IMR-90 (cell line): ENCODE data around the gene NHSL1. TPM values are rescaled to one million over a fixed set of nuclear protein-coding genes. Genes with fewer than 3 reads are reported as not detected.

Experiments
- ATAC-seq: fragments of 200-7000 bp; cut with Tn5 transposase; 2 replicates; pipeline ENCODE4 v1.9.1; 2020; ENCODE audit warnings: low read depth, mild to moderate bottlenecking, moderate library complexity
- BruUV-seq: library from RNA; stranded (reverse); fragments of 400-500 nt; replicated peaks from 2 replicates; lab custom pipeline; 2021; lab: Mats Ljungman, UMichigan
- CTCF ChIA-PET: fragments of 300-600 bp; formaldehyde crosslinking; extraction: SDS; loops from one replicate; lab custom pipeline; 2021; ENCODE audit warnings: antibody characterized with exemption; lab: Yijun Ruan, JAX
- POLR2A ChIA-PET: fragments of 300-600 bp; sonication (Branson Sonifier 250); formaldehyde crosslinking; loops from one replicate; lab custom pipeline; 2022; ENCODE audit warnings: antibody characterized with exemption; ENCODE audit not compliant: unreplicated experiment; lab: Charles Lee
- DNase-seq: peaks from one replicate; pipeline ENCODE4 v3.0.0; 2013
- H2AFZ ChIP-seq: replicated peaks from 2 replicates; pipeline ENCODE3; 2013; ENCODE audit warnings: low read length, mild to moderate bottlenecking; ENCODE audit not compliant: poor library complexity
- H2AK5ac ChIP-seq: 2 replicates; pipeline ENCODE4 v1.6.1; 2013; ENCODE audit warnings: low read depth, low read length, inconsistent platforms
- H2AK9ac ChIP-seq: replicated peaks from 2 replicates; pipeline ENCODE3; 2013; ENCODE audit warnings: mild to moderate bottlenecking, low read depth, low read length, moderate library complexity; ENCODE audit not compliant: poor library complexity
- H2BK120ac ChIP-seq: 2 replicates; pipeline ENCODE4 v1.6.1; 2013; ENCODE audit warnings: low read depth, low read length, inconsistent platforms
- H2BK15ac ChIP-seq: 3 replicates; pipeline ENCODE4 v1.6.1; 2013; ENCODE audit warnings: low read depth, low read length, inconsistent platforms
- H2BK20ac ChIP-seq: 2 replicates; pipeline ENCODE4 v1.6.1; 2013; ENCODE audit warnings: low read depth, mild to moderate bottlenecking, inconsistent platforms, low read length, moderate library complexity
- H2BK5ac ChIP-seq: 2 replicates; pipeline ENCODE4 v1.6.1; 2013; ENCODE audit warnings: mild to moderate bottlenecking, low read depth, low read length, inconsistent platforms; ENCODE audit not compliant: poor library complexity, severe bottlenecking
- H3K14ac ChIP-seq: replicated peaks from 2 replicates; pipeline ENCODE4 v1.6.1; 2013; ENCODE audit warnings: low read depth, low read length, inconsistent platforms
- H3K18ac ChIP-seq: 2 replicates; pipeline ENCODE4 v1.6.1; 2013; ENCODE audit warnings: low read depth, low read length, control low read depth
- H3K23ac ChIP-seq: 2 replicates; pipeline ENCODE4 v1.6.1; 2013; ENCODE audit warnings: low read depth, low read length, inconsistent platforms
- H3K27ac ChIP-seq: 2 replicates; pipeline ENCODE4 v1.5.1; 2013; ENCODE audit warnings: mild to moderate bottlenecking, control low read depth, low read length; ENCODE audit not compliant: insufficient read depth
- H3K27me3 ChIP-seq: 2 replicates; pipeline ENCODE4 v1.6.1; 2013; ENCODE audit warnings: low read length; ENCODE audit not compliant: control insufficient read depth, insufficient read depth
- H3K36me3 ChIP-seq: 2 replicates; pipeline ENCODE4 v1.6.1; 2013; ENCODE audit warnings: low read length, mixed read lengths; ENCODE audit not compliant: control insufficient read depth, insufficient read depth
- H3K4ac ChIP-seq: 2 replicates; pipeline ENCODE4 v1.6.1; 2013; ENCODE audit warnings: low read depth, low read length, inconsistent platforms
- H3K4me1 ChIP-seq: 2 replicates; pipeline ENCODE4 v1.6.1; 2013; ENCODE audit warnings: low read length, mixed read lengths; ENCODE audit not compliant: control insufficient read depth, insufficient read depth
- H3K4me2 ChIP-seq: 2 replicates; pipeline ENCODE4 v1.6.1; 2013; ENCODE audit warnings: low read depth, mild to moderate bottlenecking, control low read depth, low read length, moderate library complexity
- H3K4me3 ChIP-seq: 2 replicates; pipeline ENCODE4 v1.5.1; 2013; ENCODE audit warnings: low read depth, mild to moderate bottlenecking, control low read depth, low read length, moderate library complexity; ENCODE audit not compliant: insufficient read depth
- H3K56ac ChIP-seq: 2 replicates; pipeline ENCODE4 v1.6.1; 2013; ENCODE audit warnings: low read length, inconsistent platforms; ENCODE audit not compliant: insufficient read depth; ENCODE audit errors: extremely low read depth
- H3K79me1 ChIP-seq, 2 experiments: 2 replicates each; pipeline ENCODE4 v1.6.1; 2013; ENCODE audit warnings: low read length in 2 of 2, inconsistent platforms in 1 of 2, low read depth in 1 of 2
- H3K9ac ChIP-seq: 2 replicates; pipeline ENCODE4 v1.6.1; 2013; ENCODE audit warnings: low read depth, low read length, control low read depth
- H3K9me1 ChIP-seq: 2 replicates; pipeline ENCODE4 v1.6.1; 2013; ENCODE audit warnings: low read length, inconsistent platforms; ENCODE audit not compliant: insufficient read depth
- H3K9me3 ChIP-seq: 2 replicates; pipeline ENCODE4 v1.6.1; 2013; ENCODE audit warnings: low read length; ENCODE audit not compliant: control insufficient read depth, insufficient read depth
- H4K20me1 ChIP-seq: 2 replicates; pipeline ENCODE4 v1.6.1; 2013; ENCODE audit warnings: low read length, inconsistent platforms; ENCODE audit not compliant: insufficient read depth
- H4K5ac ChIP-seq: 2 replicates; pipeline ENCODE4 v1.6.1; 2013; ENCODE audit warnings: mild to moderate bottlenecking, low read depth, low read length, control low read depth
- H4K8ac ChIP-seq, 2 experiments: 2 replicates each; pipeline ENCODE4 v1.6.1; 2013; ENCODE audit warnings: low read depth in 2 of 2, low read length in 2 of 2, control low read depth in 1 of 2, inconsistent platforms in 1 of 2
- H4K91ac ChIP-seq: 2 replicates; pipeline ENCODE4 v1.6.1; 2013; ENCODE audit warnings: low read depth, low read length, inconsistent platforms; ENCODE audit not compliant: insufficient read depth
- CEBPB ChIP-seq: IDR thresholded peaks from 2 replicates; pipeline ENCODE4 v1.6.1; 2012; ENCODE audit warnings: low read depth, low read length, improper control_type of control experiment
- CHD1 ChIP-seq: IDR thresholded peaks from 2 replicates; pipeline ENCODE4 v1.6.1; 2012; ENCODE audit warnings: low read depth, low read length, improper control_type of control experiment
- FOS ChIP-seq: fragments of 150-350 bp; IDR thresholded peaks from 2 replicates; pipeline ENCODE4 v1.6.1; 2016; ENCODE audit warnings: low read depth, low read length
- WGBS, 2 experiments: methylation state at CpG; one replicate each; pipeline versions ENCODE4 v1.1.5 to v1.1.7; 2013; ENCODE audit warnings: missing lambda C conversion rate in 2 of 2; ENCODE audit not compliant: insufficient read length in 1 of 2; ENCODE audit errors: extremely low coverage in 2 of 2; 5-methylcytosine and 5-hydroxymethylcytosine counted together
- dilution Hi-C: fragments of 300-500 bp; cut with HindIII; formaldehyde crosslinking; loops from one replicate; pipeline ENCODE4 v1.14.3; 2018; ENCODE audit warnings: low sequenced_read_pairs; ENCODE audit not compliant: unreplicated experiment
- in situ Hi-C: fragments of 300-500 bp; cut with MboI; formaldehyde crosslinking; loops from 3 replicates; pipeline ENCODE4 v1.14.3; 2019; ENCODE audit warnings: low sequenced_read_pairs, inconsistent platforms, mixed read lengths
- intact Hi-C: fragments of 100-400 bp; cut with micrococcal nuclease; formaldehyde crosslinking; loops from 2 replicates; pipeline ENCODE4 v1.10.0; 2022
- polyA plus RNA-seq, 3 experiments: library from polyadenylated mRNA; depleted of rRNA; stranded (reverse); fragments of >200 nt; gene quantifications; 2 replicates each; pipeline ENCODE4 v1.2.3, GENCODE V29; 2012; ENCODE audit warnings: low replicate concordance in 1 of 3
- total RNA-seq: library from RNA; depleted of rRNA; stranded (reverse); fragments of >200 nt; gene quantifications from 2 replicates; pipeline ENCODE4 v1.2.3, GENCODE V29; 2012

Gene NHSL1
- total and polyA plus RNA-seq, 2 of the 4 experiments (the other 2 are of a cell fraction): 5.6 to 7.2 TPM

GRCh38 chr6:138539876-138540275 lies 40.6 kb upstream of the NHSL1 start:
- H3K27me3 ChIP-seq: no peaks in the 10 kb centered on the region
- H2AFZ ChIP-seq: no peak overlapping the region
- peak overlapping the region; percentile 94 for H3K4ac ChIP-seq
- H3K36me3 ChIP-seq: no peaks in the 10 kb centered on the region
- H3K9me3 ChIP-seq: no peaks in the 10 kb centered on the region
- H3K4me3 ChIP-seq: no peak overlapping the region
- in situ Hi-C loops (no loop called here), dilution Hi-C loops (no loop called here), intact Hi-C loops (loop anchor here (2.0 kb wide), 1 partner anchor 49 kb away; no protein-coding TSS in a partner anchor)
- H2AK5ac ChIP-seq: no peak overlapping the region
- peak overlapping the region; percentile 96 for H2BK5ac ChIP-seq
- H2BK120ac ChIP-seq: peak overlapping the region; percentile 94
- ChIA-PET CTCF (interaction anchor here (0.6 to 1.2 kb wide), 2 partner anchors 22 to 32 kb away, joined by 3 to 4 read pairs; no protein-coding TSS in a partner anchor), POLR2A (no interaction called here)
- peak overlapping the region; percentile 87; the same call in 1 of the 2 replicates for H3K27ac ChIP-seq
- no peak for TF ChIP-seq FOS
- TF ChIP-seq CEBPB: peak; percentile 24; the same call in 1 of the 2 replicates
- no peak for TF ChIP-seq CHD1
- H4K20me1 ChIP-seq: peaks cover 3% of the 10 kb centered on the region; the same call in 1 of the 2 replicates
- no peak overlapping the region for H3K56ac ChIP-seq
- no peak overlapping the region for H2AK9ac ChIP-seq
- H2BK15ac ChIP-seq: peak overlapping the region; percentile 69; the same call in 1 of the 3 replicates
- H3K9ac ChIP-seq: no peak overlapping the region; the same call in 1 of the 2 replicates
- H4K8ac ChIP-seq: peak overlapping the region in 1 of 2 experiments; percentile 67; a peak in 1 of 4 replicates
- peak overlapping the region; percentile 23; the same call in 1 of the 2 replicates for H4K91ac ChIP-seq
- peak overlapping the region; percentile 86 for H3K4me2 ChIP-seq
- H3K18ac ChIP-seq: peak overlapping the region; percentile 78
- peak overlapping the region; percentile 83; the same call in 1 of the 2 replicates for H3K14ac ChIP-seq
- no TSS peak for BruUV-seq
- peaks cover 14% of the 10 kb centered on the region for H3K9me1 ChIP-seq
- H4K5ac ChIP-seq: peak overlapping the region; percentile 90
- H2BK20ac ChIP-seq: peak overlapping the region; percentile 97
- no CpG with 5 or more reads among the region's 1 CpG for WGBS, 2 experiments
- H3K23ac ChIP-seq: no peak overlapping the region
- DNase-seq: peak; percentile 38
- no peak for ATAC-seq
- peaks cover 26% of the 10 kb centered on the region for H3K4me1 ChIP-seq
- peaks cover 39 to 49% of the 10 kb centered on the region in 2 experiments for H3K79me1 ChIP-seq
